ENCODE results near the gene TSPAN33. TPM values are rescaled to one million over a fixed set of nuclear protein-coding genes. Genes with fewer than 3 reads are reported as not detected.
"Not testable (repeated sequence)": the region's sequence is repeated elsewhere in the genome, so short reads cannot be mapped to it uniquely, and the experiment has no call there.

TSPAN33 gene
- total RNA-seq, 1 experiment from 2014 or later = 12.4 TPM

GRCh38 chr7:129212596-129212995, 68.1 kb downstream of the TSPAN33 start:
- intact Hi-C loops (cut with micrococcal nuclease; ENCODE audit: unreplicated experiment) = no loop called here
- Mint-ChIP-seq H3K9me3 (ENCODE audit: low read depth, unreplicated experiment) (no peaks in the 10 kb centered on the region), H3K36me3 (ENCODE audit: insufficient read depth, unreplicated experiment) (no peaks in the 10 kb centered on the region), H3K27me3 (ENCODE audit: unreplicated experiment) (peaks cover 43% of the 10 kb centered on the region), H3K4me1 (ENCODE audit: low read depth, unreplicated experiment) (peaks cover 8% of the 10 kb centered on the region), H3K4me3 (ENCODE audit: low read depth, unreplicated experiment) (no peak overlapping the region), H3K27ac (ENCODE audit: unreplicated experiment) (no peak overlapping the region)
- BruUV-seq (replicated peaks) = no TSS peak
- no peak for DNase-seq
- CTCF ChIA-PET = interaction anchor here (0.6 to 4.0 kb wide), 2 partner anchors 9 to 49 kb away, joined by 3 to 18 read pairs; no protein-coding TSS in a partner anchor
- no peak for TF ChIP-seq CTCF (IDR thresholded peaks at IDR 0.05; ENCODE audit: unreplicated experiment)

- no TSS peak for BruUV-seq (replicated peaks)
- peak; percentile 48 for DNase-seq
- Mint-ChIP-seq H3K4me3 (ENCODE audit: low read depth, unreplicated experiment) (no peak overlapping the region), H3K9me3 (ENCODE audit: low read depth, unreplicated experiment) (no peaks in the 10 kb centered on the region), H3K27ac (ENCODE audit: unreplicated experiment) (peak overlapping the region; percentile 10), H3K27me3 (ENCODE audit: unreplicated experiment) (peaks cover 43% of the 10 kb centered on the region), H3K36me3 (ENCODE audit: insufficient read depth, unreplicated experiment) (no peaks in the 10 kb centered on the region), H3K4me1 (ENCODE audit: low read depth, unreplicated experiment) (peaks cover 8% of the 10 kb centered on the region)
- intact Hi-C loops (cut with micrococcal nuclease; ENCODE audit: unreplicated experiment) = no loop called here
- no peak for TF ChIP-seq CTCF (IDR thresholded peaks at IDR 0.05; ENCODE audit: unreplicated experiment)
- CTCF ChIA-PET = interaction anchor here (0.6 to 1.1 kb wide), 2 partner anchors 50 to 64 kb away, joined by 4 to 18 read pairs; no protein-coding TSS in a partner anchor
Observed at GRCh38 chr7:129213828-129214227, 69.3 kb downstream of the TSPAN33 start.

GRCh38 chr7:129215691-129216090, 71.2 kb downstream of the TSPAN33 start:
- intact Hi-C loops (cut with micrococcal nuclease; ENCODE audit: unreplicated experiment); H3K4me1 Mint-ChIP-seq (ENCODE audit: low read depth, unreplicated experiment); H3K4me3 Mint-ChIP-seq (ENCODE audit: low read depth, unreplicated experiment); H3K9me3 Mint-ChIP-seq (ENCODE audit: low read depth, unreplicated experiment); DNase-seq; H3K36me3 Mint-ChIP-seq (ENCODE audit: insufficient read depth, unreplicated experiment); H3K27ac Mint-ChIP-seq (ENCODE audit: unreplicated experiment); BruUV-seq (replicated peaks): not testable (repeated sequence)
- CTCF ChIA-PET = interaction anchor here (0.6 kb wide), 1 partner anchor 128 kb away, joined by 3 read pairs; no protein-coding TSS in a partner anchor
- H3K27me3 Mint-ChIP-seq (ENCODE audit: unreplicated experiment) = peaks cover 24% of the 10 kb centered on the region

- H3K4me3 Mint-ChIP-seq (ENCODE audit: low read depth, unreplicated experiment); intact Hi-C loops (cut with micrococcal nuclease; ENCODE audit: unreplicated experiment); BruUV-seq (replicated peaks); H3K9me3 Mint-ChIP-seq (ENCODE audit: low read depth, unreplicated experiment); DNase-seq; H3K36me3 Mint-ChIP-seq (ENCODE audit: insufficient read depth, unreplicated experiment); H3K27ac Mint-ChIP-seq (ENCODE audit: unreplicated experiment); H3K4me1 Mint-ChIP-seq (ENCODE audit: low read depth, unreplicated experiment): not testable (repeated sequence)
- CTCF ChIA-PET = interaction anchor here (0.6 to 0.7 kb wide), 2 partner anchors 49 to 127 kb away, joined by 3 read pairs; no protein-coding TSS in a partner anchor
- H3K27me3 Mint-ChIP-seq (ENCODE audit: unreplicated experiment) = peaks cover 19% of the 10 kb centered on the region
Observed at GRCh38 chr7:129216101-129216715, 71.7 kb downstream of the TSPAN33 start.

GRCh38 chr7:129216821-129217416, 72.4 kb downstream of the TSPAN33 start:
- H3K36me3 Mint-ChIP-seq (ENCODE audit: insufficient read depth, unreplicated experiment); H3K9me3 Mint-ChIP-seq (ENCODE audit: low read depth, unreplicated experiment); H3K4me1 Mint-ChIP-seq (ENCODE audit: low read depth, unreplicated experiment); BruUV-seq (replicated peaks); H3K4me3 Mint-ChIP-seq (ENCODE audit: low read depth, unreplicated experiment); H3K27ac Mint-ChIP-seq (ENCODE audit: unreplicated experiment); intact Hi-C loops (cut with micrococcal nuclease; ENCODE audit: unreplicated experiment); DNase-seq: not testable (repeated sequence)
- peaks cover 18% of the 10 kb centered on the region for H3K27me3 Mint-ChIP-seq (ENCODE audit: unreplicated experiment)
- CTCF ChIA-PET = interaction anchor here (0.7 to 2.4 kb wide), 4 partner anchors 48 to 1265 kb away, joined by 3 to 19 read pairs (median 4); no protein-coding TSS in a partner anchor
